NT2/D1 (cell line): ENCODE results near the gene ZNF605.

Experiments
- DNase-seq: peaks from one replicate; pipeline ENCODE4 v3.0.0-alpha.2; 2011; ENCODE audit warnings: low read depth, low spot score
- H3K27me3 ChIP-seq: 2 replicates; pipeline ENCODE4 v1.6.0; 2011; ENCODE audit warnings: mild to moderate bottlenecking; ENCODE audit not compliant: insufficient read length, insufficient read depth
- H3K36me3 ChIP-seq: 2 replicates; pipeline ENCODE4 v1.6.1; 2011; ENCODE audit warnings: mild to moderate bottlenecking, low read length, mixed read lengths; ENCODE audit not compliant: insufficient read depth, insufficient read length
- H3K4me1 ChIP-seq: 2 replicates; pipeline ENCODE4 v1.5.1; 2011; ENCODE audit not compliant: insufficient read depth, insufficient read length
- H3K4me3 ChIP-seq: 2 replicates; pipeline ENCODE4 v1.5.1; 2011; ENCODE audit warnings: low read depth; ENCODE audit not compliant: insufficient read length
- H3K9ac ChIP-seq: 2 replicates; pipeline ENCODE4 v1.6.0; 2011; ENCODE audit warnings: low read depth; ENCODE audit not compliant: insufficient read length
- H3K9me3 ChIP-seq: 2 replicates; pipeline ENCODE4 v1.5.1; 2011; ENCODE audit warnings: mild to moderate bottlenecking, low read length; ENCODE audit not compliant: insufficient read depth
- SUZ12 ChIP-seq: IDR thresholded peaks from 2 replicates; pipeline ENCODE4 v1.6.1; 2011; ENCODE audit not compliant: insufficient read length, insufficient read depth; ENCODE audit errors: extremely low read depth
- YY1 ChIP-seq: IDR thresholded peaks from 2 replicates; pipeline ENCODE4 v1.6.1; 2011; ENCODE audit not compliant: insufficient read length, insufficient read depth
- ZNF274 ChIP-seq: IDR thresholded peaks from 2 replicates; pipeline ENCODE4 v1.6.1; 2011; ENCODE audit warnings: mild to moderate bottlenecking, low read depth, low read length

The ZNF605 gene

DNA sequence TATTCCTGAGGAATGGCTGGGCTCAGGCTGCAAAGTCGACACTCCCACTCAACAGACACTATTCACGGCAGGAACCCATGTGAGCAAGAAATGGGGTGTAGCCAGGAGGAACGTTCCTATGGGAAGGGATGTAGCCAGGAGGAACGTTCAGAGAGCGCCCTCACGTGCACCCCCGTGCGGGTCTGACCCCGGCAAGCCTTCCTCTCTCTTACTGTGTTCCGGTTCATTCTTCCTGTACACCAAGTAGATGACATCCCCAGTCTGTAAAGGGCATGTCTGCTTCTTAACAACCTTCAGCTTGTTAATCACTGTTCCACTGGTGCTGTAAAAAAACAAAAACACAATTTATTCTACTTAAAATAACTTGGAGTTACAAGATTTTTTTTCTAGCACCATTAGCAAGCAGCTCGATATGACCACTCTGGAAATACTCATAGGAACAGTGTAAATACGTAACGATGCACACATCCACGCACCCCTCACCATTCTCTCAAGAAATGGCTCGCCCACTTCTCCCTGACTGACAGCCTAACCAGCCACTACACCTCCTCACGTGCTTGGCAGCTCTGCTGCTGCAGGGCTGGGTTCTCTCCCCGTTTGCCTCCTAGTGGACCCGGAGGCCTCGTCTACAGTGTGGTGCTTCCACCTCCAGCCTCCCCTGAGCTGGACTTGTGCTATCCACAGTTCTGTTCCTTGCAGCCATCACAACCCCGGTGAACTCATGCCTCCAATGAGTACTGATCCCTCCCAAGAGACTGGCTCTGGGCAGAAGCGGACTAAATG, 83.8 kb downstream of the ZNF605 start:
- TF ChIP-seq SUZ12 = no peak
- no peak for TF ChIP-seq ZNF274
- TF ChIP-seq YY1 = no peak
- peaks cover 88% of the 10 kb centered on the region for H3K36me3 ChIP-seq

DNA sequence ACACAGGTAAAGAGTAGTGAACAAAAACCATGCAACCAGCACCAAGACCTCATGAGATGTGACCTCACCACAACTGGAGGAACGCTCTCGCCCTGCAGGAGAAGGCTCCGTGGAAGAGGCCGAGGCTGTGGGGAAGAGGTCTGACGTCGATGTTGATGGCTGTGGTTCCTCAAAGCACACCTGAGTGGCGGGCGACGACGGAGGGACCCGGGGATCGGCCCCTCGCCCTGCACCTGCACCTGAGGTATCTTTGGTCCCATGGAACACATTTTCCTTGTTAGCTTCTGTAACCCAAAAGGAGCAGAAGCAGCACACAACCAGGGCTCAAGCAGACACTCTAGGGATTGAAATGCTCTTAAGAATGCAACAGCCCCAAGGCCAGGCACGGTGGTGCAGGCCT, 86.6 kb downstream of the ZNF605 start:
- peaks cover 88% of the 10 kb centered on the region for H3K36me3 ChIP-seq
- no peak overlapping the region for H3K4me3 ChIP-seq
- TF ChIP-seq ZNF274 = no peak
- TF ChIP-seq SUZ12 = no peak
- no peak for TF ChIP-seq YY1
- H3K9me3 ChIP-seq = no peaks in the 10 kb centered on the region
- no peaks in the 10 kb centered on the region for H3K4me1 ChIP-seq
- no peak overlapping the region for H3K9ac ChIP-seq
- DNase-seq = no peak
- no peaks in the 10 kb centered on the region for H3K27me3 ChIP-seq

More for the DNA sequence above, 83.8 kb downstream of the ZNF605 start:
- H3K4me3 ChIP-seq = no peak overlapping the region
- H3K9ac ChIP-seq = no peak overlapping the region
- no peaks in the 10 kb centered on the region for H3K4me1 ChIP-seq
- no peak for DNase-seq
- no peaks in the 10 kb centered on the region for H3K9me3 ChIP-seq
- no peaks in the 10 kb centered on the region for H3K27me3 ChIP-seq
